Stimulated activated CD8-positive, alpha-beta memory T cell treated with anti-CD3 and anti-CD28 coated beads, Interleukin-15, amount 100 ng/mL, for 1 hour (primary cell): ENCODE results near the gene FMN2.

Experiments used
- DNase-seq: peaks from one replicate; pipeline ENCODE4 v3.0.0-alpha.2; 2020; ENCODE audit warnings: low read depth

The FMN2 gene

DNA sequence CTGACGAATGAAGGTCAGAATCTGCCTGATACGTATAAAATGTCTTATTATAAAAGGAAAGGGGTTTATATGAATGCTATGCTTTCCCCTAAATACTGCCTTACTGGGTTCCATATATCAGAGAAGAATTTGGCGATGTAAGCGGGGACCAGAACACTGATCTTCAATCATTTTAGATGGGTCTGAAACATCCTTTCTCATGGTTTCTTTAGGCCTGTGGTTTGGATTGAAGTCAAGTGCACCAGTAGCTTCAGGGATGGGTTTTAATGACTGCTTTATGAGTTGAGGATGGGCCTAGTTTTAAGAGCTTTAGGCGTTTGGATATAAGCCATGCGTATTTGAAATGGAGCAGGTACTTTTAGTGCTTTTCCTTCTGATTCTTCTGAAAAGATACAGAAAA lies 6.9 kb downstream of the FMN2 start:
- no peak for DNase-seq

DNA sequence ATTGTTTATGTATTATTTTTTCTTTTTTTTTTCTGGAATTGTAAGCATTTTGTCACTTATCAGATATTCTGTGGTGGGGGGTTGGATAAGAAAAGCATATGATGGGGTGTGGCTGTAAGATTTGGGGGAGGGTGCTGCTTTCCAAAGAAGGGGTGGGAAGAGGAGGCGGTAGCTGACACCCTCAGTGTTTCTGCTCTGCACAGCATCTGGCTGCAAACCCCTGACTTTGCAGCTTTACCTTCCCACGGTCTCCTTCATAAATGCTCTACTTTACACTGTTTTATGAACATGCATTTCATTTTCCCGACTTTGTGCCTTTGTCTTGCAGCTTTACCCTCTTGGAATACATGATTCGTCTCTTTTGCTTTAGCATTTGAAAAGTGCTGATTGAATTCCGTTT lies 7.6 kb downstream of the FMN2 start:
- no peak for DNase-seq

DNA sequence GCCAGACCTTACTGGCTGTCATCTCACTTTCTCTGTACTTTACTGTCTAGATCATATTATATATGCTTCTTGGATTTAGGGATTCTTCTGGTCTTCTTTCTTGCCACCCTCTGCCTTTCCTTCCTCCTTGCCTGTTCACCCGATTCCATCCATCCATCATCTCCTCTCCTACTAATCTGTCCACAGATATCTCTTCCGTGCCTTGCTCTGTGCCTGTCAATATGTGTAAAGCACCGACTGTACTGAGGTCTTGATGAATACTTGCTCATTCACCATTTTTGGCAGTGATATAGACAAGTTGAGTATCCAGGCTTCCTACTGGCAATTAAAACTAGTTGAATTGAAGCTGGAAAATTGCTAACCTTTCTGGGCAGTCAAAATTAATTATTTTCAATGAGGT lies 8.1 kb downstream of the FMN2 start:
- no peak for DNase-seq

DNA sequence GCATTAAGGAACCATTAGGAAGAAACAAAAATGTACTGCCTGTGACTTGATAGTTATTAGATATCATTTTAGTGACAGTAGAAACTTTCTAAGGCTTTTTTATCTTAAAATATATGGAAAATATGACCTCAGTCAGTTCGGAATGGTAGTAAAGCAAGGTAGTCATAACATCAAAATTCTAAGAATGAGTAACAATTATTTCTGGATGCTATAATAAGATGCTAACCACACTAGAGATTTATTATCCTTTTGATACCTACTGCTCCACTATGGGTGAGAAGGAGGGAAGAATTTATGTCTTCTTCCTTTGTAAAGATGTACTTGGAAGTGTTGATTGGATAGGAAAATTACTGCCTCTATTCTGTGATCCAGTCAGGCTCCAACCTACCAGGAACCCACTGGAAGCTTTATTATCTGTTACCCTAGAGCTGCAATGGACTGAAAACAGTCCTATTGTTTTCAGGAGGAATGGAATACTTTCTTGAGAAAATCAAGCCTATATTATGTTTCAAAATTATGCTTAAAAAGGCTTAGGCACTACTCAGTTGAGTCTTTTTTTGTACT lies 8.8 kb downstream of the FMN2 start:
- no peak for DNase-seq

DNA sequence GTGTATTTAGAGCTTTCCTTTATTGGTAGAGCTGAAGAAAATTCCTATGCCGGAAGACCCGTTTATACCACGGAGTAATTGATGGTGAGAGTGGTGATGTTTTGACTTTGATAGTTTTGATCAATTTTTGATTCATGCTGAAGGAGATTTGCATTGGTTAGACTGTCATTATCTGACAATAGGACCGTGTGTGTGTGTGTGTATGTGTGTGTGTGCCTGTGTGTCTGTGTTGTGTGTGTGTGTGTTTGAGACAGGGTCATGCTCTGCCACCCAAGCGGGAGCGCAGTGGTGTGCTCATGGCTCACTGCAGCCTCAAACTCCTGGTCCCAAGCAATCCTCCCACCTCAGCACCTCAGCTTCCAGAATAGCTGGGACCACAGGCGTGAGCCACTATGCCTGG lies 9.6 kb downstream of the FMN2 start:
- DNase-seq, result no peak

DNA sequence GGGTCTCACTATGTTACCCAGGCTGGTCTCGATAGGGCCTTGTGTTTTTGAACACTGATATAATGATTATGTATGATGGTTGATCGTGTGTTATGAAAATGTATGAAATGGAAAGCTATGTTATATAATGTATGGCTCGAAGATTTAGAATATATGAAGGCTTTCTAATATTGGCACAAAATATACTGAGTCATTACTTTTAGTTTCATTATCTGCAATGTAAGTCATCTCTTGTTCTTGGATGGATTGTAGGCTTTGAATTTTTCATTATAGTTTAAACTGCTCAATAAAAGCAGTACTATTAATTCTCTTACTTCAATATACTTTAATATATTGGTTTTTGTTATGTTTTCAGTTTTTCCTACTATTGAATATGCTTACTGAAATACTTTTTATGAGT lies 10.1 kb downstream of the FMN2 start:
- DNase-seq, result no peak

DNA sequence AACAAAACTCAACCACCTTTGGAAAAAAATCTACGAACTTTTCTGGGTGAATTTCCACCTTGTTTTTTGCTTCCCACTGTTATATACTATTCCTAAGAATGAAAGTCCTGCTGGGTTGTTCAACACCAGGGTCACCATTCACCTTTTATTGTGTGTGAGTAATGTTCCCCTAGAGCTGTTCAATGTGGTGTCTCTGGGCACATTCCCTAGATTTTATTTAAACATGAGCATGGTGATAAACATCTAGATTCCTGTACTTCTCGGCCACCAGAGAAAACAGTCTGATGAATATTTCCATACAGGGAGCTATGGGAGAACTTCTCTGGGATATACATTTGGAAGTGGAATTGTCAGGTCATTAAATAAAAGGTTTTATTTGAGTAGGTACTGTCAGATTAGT lies 13.0 kb downstream of the FMN2 start:
- DNase-seq, result no peak

DNA sequence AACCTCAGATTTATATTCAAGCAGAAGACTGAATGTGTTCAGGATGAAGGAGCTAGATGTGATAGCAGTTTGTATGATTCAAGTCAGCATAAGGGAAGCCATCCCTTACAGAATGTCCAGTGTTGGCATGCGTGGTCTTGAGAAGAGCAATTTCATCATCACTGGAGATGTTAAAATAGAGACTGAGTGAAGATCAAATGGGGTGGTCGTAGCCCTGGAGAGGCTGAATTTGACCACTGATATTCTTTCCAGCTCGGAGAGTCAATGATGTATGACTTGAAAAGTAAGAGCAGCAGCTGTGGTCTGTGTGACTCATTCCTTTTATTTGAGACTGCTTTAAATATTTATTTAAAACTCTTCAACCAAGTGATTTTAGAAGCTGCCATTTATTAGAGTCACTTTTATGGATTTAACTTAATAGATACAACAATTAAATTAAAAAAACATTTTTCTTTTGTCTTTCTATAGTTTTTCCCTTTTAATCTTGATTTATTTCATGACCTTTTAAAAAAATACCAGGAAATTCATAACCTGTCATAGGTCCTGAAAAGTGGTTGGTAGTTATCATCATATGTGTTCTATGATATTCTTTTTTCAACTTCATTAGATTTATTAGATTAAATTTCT lies 15.5 kb downstream of the FMN2 start:
- no peak for DNase-seq

DNA sequence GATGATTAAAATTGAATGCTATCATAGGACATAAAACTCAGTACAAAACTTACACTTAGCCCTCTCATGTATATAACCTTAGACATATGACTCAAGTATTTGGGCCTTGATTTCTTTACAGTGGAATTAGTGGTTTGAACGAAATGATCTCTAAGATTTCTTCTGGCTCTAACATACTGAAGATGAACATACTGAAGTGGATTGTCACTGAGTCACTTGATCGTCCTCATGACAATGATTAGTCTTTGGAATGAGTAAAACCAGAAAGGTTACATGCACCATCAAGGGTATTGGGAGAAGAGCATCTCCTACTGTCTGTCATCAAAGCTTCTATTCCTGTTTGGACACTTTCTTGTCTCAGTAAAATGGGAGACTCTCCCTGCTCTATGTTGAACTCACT lies 17.4 kb downstream of the FMN2 start:
- DNase-seq, result no peak

DNA sequence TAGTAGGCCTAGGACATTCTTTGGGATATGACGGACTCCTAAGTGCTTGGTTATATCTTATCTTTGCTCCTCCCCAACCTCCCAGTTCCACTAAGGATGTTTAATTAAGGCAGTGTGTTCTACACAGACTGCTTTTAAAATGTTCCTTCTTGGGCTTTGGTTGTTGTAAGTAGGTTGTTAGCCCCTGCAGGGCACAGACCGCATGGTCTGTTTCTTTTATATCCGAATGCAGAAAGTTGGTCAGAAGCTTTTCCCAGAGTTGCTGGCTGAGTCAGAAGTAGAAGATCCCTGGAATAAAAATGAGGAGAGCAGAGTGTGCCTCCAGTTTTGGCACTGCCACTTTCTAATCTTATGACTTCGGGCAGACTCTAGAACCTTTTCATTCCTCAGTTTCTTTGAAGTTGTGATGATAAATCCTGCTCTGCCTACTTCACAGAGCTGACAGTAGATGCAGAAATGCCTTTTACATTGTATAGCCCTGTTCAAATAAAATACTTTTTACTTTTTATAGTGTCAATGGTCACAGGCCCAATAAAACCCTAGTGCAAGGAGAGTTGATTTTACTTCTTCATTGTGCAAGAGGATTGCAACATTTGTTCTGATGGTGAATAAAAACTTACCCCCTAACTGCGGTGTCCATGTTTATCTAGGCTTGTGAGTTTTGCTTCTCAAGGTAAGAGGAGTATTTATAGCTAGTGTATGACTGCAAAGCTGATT lies 18.4 kb downstream of the FMN2 start:
- DNase-seq, result no peak

DNA sequence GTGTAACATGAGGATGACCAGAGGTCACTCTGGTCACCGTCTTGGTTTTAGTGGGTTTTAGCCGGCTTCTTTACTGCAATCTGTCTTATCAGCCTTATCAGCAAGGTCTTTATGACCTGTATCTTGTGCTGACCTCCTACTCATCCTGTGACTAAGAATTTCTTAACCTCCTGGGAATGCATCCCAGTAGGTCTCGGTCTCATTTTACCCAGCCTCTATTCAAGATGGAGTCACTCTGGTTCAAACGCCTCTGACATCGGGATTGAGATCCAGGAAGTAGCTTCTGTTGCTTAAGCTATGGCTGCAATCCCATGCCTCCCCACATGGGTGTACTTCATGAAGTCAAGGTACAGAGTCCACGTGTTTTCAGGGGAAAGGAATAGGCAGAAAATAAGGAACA lies 19.9 kb downstream of the FMN2 start:
- no peak for DNase-seq

DNA sequence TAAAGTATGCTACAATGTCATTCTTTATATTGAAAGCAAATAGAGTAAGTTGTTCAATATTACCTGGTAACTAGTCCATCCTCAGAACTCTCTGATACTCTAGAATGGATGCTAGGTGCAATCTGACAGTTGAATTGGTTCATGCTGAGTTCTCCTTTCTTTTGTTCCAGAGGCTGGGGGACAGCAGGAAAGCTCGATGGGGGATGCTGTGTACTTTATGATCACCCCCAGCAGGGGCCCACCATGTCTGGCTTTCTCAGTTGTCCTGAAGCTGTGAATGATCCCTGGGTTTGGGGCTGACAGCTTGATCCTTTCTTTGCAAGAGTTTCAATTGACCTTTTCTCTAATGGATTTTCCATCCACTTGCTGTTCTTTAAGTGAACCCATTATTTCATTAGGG lies 22.5 kb downstream of the FMN2 start:
- no peak for DNase-seq

DNA sequence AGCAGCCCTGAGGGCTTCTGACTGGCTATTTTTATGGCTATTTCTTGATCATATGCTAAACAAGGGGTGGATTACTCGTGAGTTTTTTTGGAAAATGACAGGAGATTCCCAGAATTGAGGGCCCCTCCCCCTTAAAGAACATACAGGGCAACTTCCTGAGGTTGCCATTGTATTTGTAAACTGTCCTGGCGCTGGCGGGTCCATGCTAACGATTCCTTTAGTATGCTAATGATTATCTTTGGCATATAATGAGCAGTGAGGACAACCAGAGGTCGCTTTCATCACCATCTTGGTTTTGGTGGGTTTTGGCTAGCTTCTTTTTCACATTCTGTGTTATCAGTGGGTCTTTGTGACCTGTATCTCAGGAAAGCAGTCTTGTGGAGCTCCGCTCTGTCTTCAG lies 24.1 kb downstream of the FMN2 start:
- no peak for DNase-seq

DNA sequence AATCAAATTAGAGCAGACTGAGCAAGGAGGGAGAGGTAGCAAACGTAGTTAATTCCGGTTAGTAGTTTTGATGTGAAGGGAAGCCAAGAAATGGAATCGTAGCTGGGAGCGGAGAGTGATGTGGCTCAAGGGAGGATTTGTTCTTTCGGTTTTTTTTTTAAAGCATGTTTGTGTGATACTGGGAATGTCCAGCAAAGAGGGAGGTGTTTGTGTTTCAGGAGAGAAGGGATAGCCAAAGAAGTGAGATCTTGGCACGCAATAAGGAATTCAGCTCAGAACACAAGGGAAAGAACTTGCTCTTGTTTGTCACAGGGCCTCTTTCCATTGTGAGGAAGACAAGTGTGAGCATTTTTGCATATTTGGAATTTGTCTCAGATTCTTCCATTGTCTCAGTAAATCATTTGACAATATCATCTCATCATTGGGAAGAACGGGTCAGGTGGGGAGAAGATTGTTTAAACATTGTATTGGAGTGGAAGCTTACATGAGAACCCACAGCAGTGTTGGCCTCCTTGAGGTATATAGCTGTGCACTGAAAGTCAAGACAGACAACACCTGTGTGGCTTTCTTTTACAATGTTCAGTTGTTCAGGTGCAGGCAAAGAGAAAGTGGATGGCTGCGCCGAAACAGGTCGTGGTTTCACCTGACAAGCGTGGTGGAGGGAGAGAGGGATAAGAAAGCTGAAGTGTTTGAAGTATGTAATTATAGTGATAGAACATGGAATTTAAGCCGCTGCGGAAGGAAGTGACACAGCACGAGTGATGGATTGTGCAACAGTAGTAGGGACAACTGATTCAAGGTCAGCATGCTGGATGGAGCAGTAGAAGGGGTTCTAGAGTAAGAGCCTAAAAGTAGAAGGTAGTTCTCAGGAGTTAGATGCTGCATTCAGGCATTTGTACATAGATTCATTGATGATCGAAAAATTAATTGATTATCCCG lies 25.4 kb downstream of the FMN2 start:
- DNase-seq, result no peak

DNA sequence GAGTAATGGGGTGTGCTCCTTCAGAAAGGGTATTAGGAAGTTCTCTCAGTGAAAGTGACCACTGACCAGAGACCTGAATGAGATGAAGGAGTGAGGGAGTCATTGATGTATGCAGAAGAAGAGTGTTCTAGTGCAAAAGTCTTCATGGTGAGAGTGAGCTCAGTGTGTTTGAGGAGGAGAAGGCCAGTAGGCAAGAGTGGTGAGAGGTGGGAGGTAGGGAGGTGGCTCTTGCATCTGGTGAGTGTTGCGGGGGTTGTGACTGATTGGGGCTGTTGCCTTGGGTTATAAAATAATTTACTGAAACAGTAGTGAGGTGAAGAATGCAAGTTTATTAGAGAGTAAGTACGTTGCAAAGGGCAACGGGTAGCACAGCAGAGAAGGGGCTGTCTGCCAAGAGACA lies 26.2 kb downstream of the FMN2 start:
- DNase-seq, result no peak

DNA sequence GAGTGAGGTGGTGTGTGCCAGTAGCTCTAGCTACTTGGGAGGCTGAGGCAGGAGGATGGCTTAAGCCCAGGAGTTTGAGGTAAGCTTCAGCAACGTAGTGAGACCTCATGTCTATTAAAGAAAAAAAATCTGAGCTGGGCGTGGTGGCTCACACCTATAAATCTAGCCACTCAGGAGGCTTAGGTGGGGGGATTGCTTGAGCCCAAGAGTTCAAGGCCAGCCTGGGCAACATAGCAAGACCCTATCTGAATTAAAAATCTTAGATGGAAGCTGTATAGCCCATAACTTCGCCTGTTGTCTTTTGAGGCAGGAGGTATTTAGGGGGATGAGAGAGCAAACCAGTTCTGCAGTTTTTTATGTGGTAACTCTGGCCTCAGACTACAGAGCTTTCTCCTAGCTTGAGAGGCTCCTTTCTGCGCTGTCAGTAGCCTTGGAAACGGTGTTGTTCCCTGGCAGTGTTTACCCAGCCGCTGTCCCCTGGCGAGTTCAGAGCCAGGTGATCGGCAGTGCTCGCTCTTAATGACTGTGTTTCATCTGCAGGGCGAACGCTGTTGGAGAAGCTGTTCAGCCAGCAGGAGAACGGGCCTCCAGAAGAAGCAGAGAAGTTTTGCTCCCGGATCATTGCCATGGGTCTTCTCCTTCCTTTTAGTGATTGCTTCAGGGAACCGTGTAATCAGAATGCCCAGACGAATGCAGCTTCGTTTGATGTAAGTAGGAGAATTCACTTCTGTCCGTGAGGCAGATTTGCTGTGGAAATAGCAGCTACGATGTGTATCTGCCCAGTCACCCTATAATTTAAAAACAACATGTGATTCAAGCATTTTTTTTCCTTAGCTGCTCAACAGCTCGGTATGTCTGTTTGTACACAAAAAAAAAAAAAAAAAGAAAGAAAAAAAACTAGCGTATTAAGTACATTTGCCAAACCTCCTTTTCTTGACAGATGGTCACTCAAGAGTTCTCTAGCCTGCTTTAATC lies 31.2 kb downstream of the FMN2 start:
- no peak for DNase-seq

DNA sequence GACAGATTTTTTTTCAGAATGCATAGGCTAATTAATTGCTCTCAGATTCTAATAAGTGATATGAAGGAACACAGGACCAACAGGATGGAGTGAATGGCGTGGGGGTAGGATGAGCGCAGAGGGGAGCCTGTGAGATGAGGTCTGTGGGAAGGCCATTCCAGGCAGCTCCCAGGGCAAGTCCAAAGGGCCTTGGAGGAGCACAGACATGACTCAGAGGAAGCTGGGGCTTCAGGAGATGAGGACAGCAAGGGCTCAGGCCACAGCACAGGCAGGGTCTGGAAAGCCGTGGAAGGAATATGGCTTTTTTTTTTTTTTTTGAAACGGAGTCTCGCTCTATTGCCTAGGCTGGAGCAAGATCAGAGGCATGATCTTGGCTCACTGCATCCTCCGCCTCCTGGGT lies 35.1 kb downstream of the FMN2 start:
- DNase-seq, result no peak

DNA sequence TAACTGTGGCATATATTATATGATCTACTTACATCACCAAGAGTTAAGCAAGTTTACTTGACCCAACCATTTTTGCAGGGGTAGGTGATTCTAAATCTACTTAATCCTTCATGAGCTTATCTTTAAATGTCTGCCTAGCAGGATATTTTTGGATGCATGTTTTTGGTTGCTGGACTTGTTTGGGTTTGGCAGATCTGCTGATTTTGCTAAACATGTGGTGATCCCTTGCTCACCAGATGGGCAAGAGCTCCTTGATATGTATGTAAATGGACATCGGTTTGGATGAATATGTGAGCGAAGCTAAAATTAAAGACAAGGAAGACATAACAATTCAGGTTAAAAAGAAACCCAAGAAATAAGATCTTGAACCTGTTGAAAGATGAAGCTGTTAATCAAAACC lies 36.7 kb downstream of the FMN2 start:
- DNase-seq, result no peak

DNA sequence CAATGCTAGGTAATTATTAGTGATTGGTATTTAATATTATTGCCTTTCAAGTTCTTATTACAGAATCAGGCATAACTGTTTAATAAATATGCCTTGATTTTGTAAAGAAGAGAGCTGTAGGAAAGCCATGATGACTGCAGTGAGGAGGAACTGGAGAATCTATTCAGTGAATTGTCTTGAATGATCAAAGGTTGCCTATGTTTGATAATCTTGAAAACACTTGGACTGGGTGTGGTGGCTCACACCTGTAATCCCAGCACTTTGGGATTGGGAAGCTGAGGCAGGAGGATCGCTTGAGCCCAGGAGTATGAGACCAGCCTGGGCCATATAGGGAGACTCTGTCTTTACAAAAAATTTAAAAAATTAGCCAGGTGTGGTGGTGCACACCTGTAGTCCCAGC lies 42.4 kb downstream of the FMN2 start:
- DNase-seq, result no peak

DNA sequence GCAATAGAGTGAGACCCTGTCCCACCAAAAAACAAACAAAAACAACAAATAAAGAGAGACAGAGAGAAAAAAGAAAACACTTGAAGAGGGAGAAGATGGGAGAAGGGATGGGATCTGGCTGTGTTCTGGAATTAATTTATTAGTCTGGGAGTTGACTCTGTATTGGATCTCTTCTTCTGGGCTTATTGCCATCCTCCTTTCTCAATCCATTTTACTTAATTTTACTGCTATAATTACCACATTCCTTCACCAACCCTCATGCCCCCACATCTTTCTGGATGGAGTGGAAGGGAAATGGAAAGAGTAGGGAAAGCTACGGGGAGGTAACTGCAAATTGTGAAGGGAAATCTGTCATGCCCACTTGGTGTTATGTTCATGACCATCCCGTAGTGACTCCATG lies 42.9 kb downstream of the FMN2 start:
- DNase-seq, result no peak

DNA sequence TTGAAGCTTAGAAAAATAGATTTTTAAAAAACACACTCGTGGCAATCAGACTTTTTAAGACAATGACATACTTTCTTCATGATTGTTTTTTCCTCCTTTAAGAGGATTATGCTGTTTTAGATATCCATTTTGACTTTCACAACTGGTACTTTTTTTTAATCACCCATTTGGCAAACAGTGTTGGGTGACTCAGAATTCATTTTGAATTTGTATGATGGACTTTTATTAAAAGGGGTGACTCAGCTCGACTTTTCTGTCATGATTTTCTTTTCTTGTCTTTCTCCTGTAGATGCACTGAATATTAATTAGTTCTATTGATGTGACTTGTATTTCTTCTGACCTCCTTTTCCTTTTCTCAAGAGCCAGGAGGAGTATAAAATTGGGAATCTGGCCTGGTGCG lies 44.7 kb downstream of the FMN2 start:
- no peak for DNase-seq

DNA sequence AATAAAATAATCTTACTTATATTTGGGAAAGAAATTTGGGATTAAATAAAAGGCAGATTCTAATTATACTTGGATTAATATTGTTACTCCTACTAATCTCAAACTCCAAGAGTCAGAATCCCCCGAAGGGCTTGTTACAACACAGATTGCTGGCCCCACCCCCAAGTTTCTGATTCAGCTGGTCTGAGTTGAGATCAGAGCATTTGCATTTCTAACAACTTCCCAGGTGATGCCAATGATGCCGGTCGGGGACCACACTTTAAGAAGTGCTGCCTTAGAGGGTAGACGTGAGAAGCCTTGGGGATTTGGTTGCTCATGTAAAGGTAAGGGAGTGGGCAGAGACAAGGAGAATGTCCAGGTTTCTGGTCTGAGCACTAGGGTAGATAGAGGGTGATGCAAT lies 47.2 kb downstream of the FMN2 start:
- DNase-seq, result no peak
